ENCODE measurements around the gene MAP3K6.

Gene MAP3K6

DNA sequence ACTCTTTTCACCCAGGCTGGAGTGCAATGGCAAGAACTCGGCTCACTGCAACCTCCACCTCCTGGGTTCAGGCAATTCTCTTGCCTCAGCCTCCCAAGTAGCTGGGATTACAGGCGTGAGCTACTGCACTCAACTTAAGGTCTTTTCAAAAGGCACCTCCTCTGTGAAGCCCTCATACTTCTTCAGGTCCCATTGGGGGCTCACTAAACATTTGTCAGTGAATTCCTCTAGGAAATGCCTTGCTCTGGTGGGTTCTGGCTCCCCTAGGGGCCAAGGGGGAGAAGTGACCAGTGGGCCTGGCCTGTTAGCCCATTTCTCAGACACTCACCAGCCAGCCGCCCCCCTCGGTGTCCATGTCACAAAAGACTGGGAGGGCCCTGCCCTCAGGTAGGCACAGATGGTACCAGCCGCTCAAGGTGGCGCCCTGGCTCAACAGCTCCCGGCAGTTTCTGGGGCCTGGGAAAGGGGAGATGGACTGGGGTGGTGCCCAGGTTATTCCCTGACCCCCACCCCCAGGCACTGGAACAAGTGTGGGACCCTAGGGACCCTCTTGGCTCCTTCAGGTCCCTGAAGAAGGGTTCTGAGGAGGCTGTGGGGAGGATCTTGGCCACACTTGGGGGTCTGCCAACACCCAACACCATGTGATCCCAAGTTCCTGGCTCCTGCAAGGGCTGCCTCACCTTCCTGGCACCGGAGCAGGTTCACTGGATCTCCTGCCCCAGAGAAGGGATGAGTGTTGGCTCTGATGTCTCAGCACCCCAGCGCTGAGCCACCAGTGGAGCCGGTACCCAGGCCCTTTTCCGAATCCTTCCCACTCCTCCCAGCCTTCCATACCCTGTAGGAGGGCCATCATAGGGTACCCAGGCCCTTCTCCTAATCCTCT, 6.3 kb upstream of the MAP3K6 start:
- DNase-seq: no peak

DNA sequence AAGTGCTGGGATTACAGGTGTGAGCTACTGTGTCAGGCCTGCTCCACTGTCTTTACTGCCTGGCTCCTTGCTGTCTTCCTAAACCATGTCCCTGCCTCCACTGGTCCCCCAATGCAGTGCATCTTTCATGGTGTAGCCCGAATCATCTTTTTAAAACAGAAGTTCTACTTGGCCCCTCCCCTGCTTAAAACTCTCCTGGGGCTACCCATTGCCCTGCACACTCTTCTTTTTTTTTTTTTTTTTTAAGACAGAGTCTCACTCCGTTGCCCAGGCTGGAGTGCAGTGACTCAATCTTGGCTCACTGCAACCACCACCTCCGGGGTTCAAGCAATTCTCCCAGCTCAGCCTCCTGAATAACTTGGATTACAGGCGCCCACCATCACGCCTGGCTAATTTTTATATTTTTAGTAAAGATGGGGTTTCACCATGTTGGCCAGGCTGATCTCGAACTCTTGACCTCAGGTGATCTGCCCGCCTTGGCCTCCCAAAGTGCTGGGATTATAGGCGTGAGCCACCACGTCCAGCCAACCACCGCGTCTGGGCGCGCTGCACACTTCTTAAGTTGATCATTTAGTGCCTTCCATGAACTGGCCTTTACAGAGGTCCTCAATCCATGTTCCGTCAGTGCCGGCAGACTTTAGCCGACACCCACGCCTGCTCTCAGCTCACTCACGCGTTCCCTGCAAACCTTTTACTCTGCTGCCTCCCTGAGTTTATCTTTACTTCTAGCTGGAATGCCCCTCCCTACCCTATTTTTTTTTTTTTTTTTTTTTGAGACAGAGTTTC, 5.5 kb upstream of the MAP3K6 start:
- no peak for DNase-seq

DNA sequence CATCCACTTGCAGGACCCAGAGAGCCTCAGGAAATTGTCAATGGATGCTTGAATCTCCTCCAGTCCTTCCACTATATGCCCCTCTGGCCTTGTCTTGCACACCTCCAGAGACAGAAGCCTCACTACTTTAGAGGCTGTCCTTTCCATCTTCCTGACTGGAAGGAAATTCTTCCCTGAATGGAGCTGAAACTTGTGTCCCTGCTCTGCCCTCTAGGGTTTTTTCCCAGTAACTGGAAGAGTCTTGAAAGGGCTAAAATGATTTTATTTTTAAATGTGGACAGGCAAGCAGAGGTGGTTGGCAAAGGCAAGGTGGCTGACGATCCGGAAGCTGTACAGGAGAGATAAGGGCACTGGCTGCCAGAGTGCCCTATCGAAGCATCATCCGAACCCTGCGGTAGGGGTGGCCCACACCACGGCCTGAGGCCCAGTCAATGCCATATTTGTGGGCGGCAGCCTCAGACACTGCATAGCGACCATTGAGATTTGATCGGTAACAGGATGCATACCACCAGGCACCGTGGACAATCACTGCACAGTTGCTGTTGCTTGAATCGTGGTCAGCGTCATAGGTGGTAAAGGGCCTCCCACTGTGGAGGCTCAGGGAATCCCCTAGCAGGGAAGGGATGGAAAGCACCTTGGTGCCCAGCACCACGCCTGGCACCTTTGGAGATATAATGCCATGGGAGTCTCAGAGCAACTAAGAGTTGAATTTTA, 2.3 kb upstream of the MAP3K6 start:
- no peak for DNase-seq

DNA sequence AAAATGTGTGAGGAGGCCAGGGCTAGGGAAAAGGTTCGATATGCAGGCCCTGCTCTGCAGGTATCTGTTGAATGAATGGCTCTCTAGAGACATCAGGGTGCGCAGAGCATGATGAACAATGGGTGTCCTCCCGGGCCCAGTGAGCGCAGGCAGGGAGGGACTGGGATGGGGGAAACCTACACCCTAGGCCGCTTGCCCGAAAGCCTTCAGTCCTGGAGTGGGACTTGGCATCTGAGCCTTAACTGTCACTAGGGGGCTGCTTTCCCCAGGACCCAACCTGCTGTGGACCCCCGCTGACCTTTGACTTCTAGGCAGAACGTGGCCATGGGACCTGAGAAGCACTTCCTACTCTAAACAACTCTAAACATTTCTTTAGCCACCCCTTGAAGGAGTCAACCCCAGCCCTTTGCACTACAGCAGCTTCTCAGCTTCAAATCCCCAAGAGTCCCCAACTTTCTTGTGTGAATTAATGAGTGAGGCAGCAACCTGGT, 444 bp upstream of the MAP3K6 start:
- DNase-seq: no peak

DNA sequence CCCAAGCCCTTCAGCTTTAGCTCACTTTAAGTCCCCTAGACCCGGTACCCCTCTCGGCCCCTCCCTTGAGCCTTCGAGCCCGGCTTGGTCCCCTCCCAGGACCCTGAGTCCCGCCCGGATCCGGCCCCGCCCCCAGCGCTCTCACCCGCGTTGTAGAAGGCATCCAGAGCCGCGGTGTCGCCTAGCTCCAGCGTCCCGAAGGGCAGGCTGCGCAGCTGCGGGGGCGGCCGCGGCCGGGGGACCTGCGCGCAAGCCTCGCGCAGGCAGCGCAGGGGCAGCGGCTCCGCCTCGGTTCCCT, 699 bp downstream of the MAP3K6 start:
- DNase-seq: peak; percentile 40

DNA sequence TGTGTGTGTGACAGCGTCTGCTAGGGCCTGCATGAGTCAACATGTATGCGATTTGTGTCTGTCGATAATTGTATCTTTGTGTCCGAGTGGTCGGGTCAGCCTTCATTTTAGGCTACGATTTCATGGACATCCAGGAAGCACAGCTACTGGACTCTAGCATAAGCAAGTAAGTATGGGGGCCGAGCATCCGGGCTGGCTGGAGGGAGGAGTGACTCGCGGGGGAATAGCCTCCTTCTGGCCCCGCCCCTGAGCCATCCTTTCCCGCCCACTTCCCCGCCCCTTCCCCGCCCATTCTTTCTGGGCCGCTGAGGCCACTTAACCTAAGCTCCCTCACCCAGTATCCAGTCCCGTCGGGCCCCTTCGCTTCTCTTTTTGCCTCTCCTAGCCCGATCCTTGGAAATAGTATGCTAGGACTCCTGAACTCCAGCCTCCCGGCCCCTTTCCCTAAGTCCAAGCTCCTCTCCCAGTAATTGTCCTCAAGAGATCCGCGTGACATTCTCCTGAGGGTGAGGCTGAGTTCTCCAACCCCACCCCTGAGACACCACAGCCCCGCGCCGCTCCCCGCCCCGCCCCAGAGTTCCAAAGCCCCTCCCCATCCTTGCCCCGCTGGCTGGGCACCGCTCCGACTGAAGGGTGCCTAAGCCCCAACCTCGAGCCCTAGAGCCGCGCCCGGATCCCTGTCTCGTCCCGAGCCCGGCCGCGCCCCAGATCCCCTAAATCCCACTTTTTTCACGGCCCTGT, 1.2 kb downstream of the MAP3K6 start:
- DNase-seq: peak; percentile 49

DNA sequence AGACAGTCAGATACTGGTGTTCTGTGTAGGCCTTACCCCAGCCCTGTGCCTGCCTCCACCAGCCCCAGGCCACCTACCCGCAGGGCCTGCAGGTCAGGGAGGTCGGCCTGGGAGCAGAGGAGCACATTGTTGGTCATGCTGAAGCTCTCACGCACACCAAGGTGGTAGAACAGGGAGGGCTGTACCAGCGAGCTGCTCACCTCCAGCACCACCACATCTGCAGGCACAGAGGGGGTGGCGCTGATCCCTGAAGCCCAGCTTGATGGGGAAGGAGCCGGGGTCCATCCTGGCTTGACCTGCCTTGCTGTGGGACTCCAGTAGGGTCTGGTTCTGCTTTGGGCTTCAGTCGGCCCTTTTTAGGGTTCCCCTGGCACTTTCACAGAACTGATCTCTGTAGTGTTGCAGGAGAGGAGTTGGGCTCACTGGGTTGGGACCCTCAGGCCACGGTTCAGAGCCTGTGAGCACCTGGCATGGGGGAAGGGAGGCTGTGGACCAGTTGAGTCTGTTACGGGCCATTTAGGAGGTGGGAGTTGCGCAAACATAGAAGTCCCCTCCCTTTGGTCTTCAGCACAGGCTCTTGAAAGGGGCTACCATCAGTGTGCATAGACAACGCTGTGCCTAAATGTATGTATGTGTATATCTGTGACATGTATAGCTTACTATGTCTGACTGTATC, 1.9 kb downstream of the MAP3K6 start:
- no peak for DNase-seq

DNA sequence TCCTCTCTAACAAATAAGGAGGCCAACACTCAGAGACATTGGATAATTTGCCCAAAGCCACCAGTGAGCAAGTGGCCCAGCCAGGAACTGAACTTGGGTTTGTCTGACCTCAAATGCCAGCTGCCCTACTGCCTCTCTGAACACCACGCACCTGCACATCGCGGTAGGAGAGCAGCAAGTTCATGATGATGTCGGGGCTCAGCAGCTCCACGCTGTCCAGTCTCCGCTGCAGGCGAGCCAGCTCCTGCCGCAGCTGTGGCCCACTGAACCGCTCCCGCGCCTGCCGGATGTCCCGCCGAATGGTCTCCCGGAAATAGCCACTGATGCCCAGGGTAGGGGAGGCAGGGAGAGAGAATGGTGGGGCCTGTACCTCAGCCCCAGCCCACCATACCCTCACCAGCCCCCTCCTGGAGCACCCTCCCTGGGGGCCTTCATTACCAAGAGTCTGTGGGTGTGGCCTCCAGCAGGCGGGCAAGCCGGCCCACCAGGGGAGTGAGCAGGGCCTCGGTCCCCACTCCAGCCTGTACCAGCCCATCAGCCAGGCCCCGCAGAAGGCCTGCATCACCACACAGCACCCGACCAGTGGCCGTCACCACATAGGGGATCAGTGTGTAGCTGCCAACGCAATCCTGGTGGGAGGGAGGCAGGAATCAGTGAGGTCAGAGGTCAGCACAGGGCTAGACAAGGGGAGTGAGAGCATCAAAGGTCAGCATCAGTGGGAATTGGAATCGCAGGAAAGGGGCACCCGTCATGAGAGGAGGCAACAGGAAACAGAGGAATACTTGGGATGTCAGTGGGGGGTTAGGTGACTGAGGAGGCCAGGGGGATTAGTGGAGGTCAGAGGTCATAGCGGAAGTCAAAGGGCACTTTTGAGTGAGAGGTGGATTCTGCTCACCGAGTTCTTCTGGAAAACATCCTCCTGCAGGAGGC, 2.7 kb downstream of the MAP3K6 start:
- DNase-seq: no peak

DNA sequence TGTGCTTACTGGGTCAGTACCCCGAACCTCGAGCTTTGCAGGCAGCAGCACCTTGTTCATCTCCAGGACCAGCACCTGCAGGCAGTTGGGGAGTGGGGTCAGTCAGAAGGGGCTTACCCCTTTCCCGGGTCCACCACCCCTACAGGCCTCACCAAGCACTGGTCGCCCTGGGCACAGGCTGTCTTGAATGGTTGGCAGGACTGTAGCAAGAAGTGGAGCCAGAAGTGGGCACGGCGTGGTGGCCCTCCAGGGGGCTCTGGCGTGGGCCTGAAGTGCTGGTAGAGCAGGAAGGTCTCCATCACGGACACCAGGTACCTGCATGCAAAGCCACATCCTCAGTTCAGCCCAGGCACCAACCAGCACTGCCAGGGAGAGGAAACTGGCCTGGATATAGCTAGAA, 5.2 kb downstream of the MAP3K6 start:
- DNase-seq: no peak

DNA sequence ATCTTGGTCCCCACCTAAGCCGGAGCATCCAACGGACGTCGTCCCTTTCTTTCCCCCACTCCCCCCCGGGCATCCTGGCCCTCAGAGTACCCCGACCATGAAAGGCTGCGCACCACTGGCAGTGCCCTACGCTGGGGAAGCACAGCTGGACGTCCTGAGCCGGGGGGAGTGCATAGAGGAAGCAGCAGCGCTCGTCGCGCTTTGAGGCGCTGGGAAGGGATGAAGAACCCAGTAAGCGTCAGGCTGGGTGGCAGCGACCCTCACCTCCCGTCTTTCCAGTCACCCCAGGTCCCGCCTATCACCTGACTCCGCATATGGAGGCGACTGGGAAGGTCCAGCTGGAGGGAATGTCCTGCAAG, 5.7 kb downstream of the MAP3K6 start:
- no peak for DNase-seq

DNA sequence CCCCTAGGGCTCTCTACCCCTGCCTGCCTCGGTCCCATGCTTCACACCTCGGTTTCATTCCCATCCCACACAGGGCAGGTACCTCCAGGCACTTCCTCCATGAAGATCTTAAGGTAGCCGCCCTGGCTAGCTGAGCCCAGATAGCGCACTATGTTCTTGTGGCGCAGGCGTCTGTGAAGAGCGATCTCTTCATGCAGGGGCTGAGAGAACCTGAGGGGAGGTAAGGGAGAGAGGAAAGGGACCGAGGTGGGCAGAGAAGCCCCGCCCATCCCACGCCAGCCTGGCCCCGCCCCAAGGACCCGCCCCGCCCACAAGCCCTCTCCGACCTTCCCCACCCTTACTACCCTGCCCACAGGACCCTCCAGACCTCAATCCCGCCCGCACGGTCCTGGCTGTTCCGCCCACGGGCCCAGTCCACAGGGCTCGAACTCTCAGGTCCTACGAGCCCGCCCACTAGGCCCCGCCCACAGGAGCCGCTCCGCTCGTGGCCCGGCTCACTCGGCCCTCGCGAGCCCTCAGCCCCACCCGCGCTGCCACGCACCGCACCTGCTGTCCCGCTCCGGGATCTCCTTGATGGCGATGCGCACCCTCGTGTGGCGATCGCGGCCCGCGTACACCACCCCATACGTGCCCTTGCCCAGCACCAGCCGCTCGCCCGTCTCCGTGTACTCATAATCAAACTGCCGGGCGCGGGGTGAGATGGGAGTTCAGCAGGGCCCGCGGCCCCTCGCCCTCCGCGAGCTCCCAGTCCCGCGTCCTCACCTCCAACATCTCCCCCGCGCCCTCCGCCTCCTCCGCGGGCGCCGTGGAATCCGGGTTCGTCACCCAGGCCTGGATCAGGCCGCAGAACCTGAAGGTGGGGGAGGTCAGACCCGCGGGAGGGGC, 6.4 kb downstream of the MAP3K6 start:
- no peak for DNase-seq

DNA sequence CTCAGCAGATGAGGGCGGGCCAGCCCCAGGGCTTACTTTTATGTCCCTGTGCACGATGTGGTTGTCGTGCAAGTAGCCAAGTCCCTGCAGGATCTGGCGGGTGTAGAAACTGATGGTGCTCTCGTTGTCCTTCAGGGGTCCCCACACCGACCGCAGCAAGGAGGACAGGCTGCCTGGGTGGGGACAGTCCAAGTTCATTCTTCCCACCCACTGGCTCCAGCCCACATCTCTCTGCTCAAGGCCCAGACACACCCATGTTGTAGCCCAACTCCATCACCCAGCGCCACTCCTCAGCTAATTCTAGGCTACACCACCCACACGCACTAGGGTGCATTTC, 7.0 kb downstream of the MAP3K6 start:
- no peak for DNase-seq

DNA sequence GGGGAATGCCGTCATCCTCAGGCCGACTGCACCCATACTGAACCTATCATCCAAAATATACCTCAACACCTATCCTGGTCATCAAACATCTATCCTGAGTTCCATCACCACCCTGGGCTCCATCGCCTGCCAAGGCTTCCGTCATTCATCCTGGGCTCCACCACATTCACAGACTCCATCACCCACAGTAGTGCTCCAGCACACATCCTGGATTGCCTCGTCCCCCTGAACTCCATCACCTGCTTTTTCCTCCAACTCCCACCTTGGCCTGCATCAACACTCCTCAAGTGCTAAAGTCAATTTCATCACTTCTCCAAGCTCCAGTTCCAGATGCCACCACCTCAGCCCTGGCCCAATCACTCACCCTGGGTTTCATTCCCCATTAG, 7.8 kb downstream of the MAP3K6 start:
- no peak for DNase-seq

DNA sequence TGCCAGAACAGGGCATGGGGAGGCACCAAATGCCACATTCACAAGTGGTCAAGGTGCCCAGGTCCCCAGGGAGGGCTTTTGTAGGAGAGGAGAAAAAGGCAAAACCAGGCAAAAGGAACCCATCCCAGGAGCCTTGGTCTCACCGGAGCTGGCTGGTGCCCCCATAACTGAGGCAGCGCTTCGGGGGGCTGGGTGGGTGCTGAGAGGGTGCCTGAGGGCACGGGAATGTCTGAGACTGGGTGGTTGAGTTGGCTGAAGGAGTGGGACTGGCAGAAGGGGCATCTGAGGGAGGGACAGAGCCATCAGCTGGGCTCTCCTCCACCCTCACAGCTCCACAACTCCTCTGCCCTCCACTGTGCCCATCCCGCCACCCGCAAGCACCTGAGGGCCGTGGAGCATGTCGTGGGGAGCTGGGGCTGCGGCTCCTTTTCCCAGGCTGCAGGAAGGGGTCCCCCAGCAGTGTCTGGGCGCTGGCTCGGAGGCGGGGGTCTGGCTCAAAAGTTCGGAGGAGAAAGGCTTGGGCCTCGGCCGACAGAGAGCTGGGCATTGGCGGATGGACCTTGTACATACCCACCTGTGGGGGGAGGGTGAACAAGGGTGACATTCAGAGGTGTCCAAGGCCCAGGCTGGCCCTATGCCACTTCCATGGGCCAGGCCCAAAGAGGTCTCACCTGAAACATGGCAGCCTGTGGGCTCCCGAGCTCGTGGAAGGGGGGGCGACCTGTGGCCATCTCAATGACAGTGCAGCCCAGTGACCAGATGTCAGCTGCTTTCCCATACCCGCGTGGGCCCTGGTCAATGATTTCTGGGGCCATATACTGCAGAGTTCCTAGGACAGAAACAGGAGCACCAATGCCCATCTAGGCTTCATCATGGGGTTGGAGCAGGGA, 8.5 kb downstream of the MAP3K6 start:
- DNase-seq: no peak

DNA sequence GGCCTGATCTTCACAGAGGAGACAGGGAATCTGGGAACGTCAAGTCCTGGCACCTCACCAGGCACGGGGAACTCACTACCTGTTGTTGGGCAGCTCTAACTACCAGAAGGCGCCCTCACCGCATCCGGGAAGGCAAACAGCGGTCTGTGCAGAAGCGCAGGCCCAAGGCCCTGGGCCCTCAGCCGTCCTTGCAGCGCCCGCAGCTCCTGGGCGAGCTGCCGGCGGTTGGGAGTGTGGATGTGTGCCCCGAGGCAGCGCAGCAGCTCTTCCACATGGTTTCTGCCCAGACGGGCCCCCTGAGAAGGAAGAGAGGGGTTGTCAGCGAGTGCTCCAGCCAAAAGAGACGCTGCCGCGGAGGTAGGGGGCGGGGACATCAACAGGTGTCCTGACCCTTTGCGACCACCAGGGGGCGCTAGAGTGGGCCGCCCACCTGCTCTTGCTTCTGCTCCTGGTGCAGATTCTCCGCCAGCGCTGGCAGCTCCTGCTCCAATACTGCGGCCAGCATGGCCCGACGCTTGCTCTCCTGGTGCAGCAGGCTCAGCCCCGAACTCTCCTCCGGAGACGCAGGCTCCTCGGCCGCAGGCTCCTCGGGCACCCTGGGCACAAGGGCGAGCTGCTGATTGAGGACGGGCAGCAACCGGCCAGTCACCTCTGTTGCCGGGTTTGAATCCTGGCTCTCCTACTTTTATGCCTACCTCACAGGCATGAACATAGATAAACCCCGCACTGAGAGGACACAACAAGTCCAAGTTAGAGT, 9.3 kb downstream of the MAP3K6 start:
- DNase-seq: peak; percentile 32

DNA sequence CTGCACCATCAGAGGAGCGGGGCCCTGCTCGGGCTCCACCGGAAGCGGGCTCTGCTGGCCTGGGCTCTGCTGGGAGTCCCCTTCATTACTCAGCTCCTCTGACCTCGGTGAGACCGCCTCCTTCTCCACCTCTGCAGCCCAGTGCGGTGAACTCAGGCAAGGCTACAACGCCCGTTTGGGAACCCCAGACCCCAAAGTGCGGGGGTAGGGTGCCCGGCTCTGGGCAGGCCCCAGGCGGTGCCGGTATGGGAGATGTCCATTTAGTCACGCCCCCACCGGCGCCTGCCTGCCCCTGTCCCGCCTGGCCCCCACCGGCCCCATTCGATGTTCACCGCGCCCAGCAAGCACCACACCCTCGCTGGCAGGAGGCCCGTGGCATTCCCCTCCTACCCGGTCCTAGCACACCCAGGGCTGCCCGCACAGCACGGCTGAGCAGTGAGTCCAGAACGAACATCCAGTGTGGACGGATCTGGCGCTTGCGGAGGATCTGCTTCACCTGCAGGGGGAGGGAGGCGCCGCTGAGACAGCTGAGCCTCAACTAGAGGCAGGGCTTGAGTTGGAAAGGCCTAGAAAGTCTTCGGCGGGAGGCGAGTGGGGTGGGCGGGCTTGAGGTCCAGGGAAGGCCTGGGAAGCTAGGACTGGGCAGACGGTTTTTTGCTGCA, 10.0 kb downstream of the MAP3K6 start:
- DNase-seq: no peak

DNA sequence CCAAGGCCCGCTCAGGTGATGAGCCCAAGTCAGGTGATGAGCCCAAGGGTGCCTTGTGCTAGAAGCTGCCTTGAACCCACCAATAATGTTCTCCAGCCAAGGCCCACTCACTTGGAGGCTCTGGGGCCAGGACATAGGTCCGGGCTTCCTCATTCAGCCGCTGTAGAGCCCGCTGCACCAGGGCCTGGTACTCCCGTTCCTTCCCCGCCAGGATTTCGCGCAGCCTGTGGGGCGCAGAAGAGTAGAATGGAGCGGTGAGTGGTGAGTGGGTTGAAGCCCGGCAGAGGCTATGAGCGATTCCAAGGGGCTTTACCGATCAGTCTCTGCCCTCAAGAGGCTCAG, 10.5 kb downstream of the MAP3K6 start:
- DNase-seq: no peak

DNA sequence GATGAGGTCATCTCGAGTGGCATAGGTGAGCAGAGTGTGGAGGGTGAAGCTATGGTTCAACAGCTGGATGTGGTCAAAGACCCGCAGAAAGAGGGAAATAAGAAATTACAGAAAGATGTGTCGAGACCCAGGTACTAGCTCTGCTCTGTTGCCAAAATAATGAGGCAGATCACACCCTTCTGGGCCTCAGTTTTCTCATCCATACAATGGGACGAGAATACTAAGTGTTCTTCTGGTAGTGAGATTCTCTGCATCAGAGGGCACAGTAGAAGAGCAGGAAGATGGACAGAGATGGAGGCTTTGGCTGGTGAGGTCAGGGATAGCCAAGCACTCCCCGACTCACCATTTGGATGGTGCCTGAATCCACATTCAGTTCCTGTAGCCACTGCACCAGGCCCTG, 11.1 kb downstream of the MAP3K6 start:
- DNase-seq: no peak
